Fibroblast of the conjunctiva (primary cell): Measurements from ENCODE around the gene GOLGA6L24.
"Not testable (repeated sequence)": the region's sequence is repeated elsewhere in the genome, so short reads cannot be mapped to it uniquely, and the experiment has no call there.

Source experiments
- DNase-seq: peaks from one replicate; pipeline ENCODE4 v3.0.0-alpha.2; 2010; ENCODE audit warnings: low read depth

The GOLGA6L24 gene

DNA sequence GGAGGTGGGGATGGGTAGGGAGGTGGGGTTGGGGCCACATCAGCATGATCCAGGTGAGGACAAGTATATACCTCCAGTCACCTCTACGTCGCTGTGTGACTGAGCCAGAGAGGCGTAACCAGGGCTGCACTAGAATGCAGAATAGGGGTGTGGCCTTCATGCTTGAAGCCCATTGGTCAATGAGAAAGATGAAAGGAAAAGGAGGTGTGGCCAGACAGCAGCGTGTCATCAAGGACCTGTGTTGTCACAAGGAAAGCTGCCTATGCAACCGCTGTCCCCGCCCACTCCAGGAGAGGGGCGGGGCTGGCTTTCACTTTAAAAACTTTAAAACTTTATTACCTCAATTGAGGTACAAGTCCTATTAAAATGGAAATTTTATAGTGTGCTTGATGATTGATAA is at the start of gene GOLGA6L24:
Gene GOLGA6L24, minus strand, starts transcription at position 101 of the 400 bp plus-strand sequence. Its CDS starts 61 bp downstream, at position 40.
- DNase-seq = not testable (repeated sequence)

GRCh38 chr15:28402774-28403435 is 45.0 kb upstream of the GOLGA6L24 start:
- not testable (repeated sequence) for DNase-seq

- not testable (repeated sequence) for DNase-seq
Measured at GRCh38 chr15:28396022-28396421, 38.1 kb upstream of the GOLGA6L24 start.

DNA sequence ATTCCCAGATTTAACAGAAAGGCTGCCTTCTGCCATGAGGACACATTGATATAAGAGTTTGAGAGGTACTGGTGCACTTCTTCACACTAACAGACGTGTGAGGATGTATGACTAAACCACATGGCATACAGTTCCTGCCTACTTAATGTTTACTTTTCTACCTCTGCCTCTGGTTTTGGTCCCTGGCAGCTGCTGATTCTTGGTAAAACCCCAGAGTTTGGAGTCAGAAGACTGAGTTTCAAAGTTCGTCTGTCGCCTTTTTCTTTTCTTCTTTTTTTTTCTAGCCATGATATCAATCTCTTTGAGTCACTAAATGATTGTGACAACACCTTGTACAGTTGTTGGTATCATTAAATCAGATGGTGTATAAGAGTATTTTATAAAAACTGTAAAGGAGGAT is 22.2 kb upstream of the GOLGA6L24 start:
- not testable (repeated sequence) for DNase-seq

- DNase-seq = not testable (repeated sequence)
Measured at GRCh38 chr15:28378364-28378763, 20.5 kb upstream of the GOLGA6L24 start, which contains the start of gene GOLGA8F. GOLGA8F (plus strand) TSS chr15:28378664; CDS start chr15:28378762, 98 bp downstream.

DNA sequence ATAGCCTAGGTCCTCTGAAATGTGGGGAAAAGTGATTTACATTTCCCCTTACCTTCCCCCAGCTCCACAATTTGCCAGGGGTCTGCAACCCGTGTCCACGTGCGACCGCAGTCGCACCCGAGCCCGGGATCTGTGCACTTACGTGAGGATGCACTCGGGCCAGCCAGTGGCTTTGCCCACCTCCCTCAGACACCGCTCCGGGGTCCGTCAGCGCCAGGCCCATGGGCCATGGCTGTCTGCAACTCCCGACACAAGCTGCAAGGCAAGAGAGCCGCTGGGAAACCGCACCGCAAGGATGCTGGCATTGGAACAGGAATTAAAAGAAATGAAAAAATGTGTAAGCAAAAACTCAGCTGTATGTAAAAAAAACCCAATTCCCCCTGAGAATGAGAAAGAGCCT is 7.6 kb upstream of the GOLGA6L24 start:
- DNase-seq = not testable (repeated sequence)

DNA sequence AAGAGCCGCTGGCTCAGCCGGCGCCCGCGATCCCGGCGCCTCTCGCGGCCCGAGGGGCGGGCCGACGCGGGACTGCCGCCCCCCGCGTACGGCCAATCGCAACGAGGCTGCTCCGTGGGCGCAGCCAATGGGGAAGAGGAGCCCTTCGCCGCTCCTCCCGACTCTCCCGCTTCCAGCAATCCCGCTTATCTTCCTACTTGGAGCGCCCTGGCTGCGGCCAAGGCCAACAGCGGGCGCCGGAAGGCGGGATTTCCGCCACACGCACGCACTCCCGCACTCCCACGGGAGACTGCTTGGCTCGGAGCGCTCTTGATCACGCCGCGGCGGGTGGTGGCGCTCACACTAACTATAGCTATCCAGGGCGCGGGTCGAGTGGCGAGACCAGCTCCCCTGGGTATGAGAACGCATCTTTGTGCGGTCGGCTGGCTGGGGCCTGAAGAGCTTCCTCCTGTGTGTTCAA is 35.7 kb downstream of the GOLGA6L24 start, which contains the start of gene HERC2:
Gene HERC2, minus strand, starts transcription at position 51 of the 460 bp plus-strand sequence. CDS start 746 bp downstream, outside the sequence.
- not testable (repeated sequence) for DNase-seq

- DNase-seq = not testable (repeated sequence)
Measured at GRCh38 chr15:28321358-28322078, 36.4 kb downstream of the GOLGA6L24 start.

DNA sequence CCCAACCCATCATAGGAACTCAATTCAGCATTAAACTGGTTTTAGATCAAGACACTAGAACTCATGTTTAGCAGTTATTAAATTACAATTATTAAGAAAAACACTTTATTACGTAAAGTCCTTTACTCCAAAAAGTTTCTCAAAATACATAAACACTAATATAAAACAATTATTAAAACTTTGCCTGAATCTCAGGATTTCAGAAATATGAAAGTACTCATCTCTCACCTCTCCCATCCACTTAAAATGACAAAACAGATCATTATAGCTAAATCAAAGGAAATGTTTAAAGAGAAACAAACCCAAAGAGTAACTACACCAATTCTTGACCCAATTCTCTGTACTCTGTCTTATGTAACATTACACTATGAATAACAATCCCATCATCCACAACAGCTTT is 38.2 kb downstream of the GOLGA6L24 start:
- DNase-seq = not testable (repeated sequence)

DNA sequence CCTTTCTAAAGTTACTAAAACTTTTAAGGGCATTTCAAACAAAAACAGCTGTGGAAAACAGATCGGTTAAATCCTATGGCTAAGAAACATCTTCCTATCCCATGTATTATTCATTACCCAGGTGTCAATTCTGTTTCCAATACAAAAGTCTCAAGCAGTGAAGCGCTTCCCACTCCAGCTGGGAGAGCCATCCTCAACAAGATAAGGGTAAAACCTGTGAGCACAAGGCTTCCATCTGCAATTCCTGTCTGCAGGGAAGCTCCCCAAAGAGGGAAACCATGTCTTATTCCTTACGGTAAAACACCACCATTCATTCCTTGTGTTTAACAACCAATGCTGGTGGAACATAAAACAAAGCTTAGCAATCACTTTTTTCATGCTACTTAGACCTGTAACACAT is 39.1 kb downstream of the GOLGA6L24 start:
- DNase-seq = not testable (repeated sequence)

GRCh38 chr15:28318122-28318521 is 39.8 kb downstream of the GOLGA6L24 start:
- DNase-seq = not testable (repeated sequence)

- DNase-seq = not testable (repeated sequence)
Measured at GRCh38 chr15:28316958-28317357, 40.9 kb downstream of the GOLGA6L24 start.

DNA sequence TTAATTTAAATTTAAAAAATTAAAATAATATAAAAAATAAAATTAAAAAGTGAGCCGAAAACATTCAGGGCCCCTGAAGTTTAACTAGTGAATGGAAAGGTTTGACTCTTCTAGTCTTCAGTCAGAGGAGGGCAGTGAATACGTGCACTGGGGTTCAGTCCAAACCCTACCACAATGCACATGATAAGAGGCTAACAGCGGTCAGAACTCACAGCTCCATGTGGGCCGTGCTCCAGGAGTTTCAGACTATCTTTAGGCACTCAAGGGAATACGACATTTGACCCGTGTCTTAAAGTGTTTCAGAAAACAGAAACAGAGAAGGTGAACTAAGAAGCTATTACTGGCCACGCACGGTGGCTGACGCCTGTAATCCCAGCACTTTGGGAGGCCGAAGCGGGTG is 47.4 kb downstream of the GOLGA6L24 start:
- not testable (repeated sequence) for DNase-seq

DNA sequence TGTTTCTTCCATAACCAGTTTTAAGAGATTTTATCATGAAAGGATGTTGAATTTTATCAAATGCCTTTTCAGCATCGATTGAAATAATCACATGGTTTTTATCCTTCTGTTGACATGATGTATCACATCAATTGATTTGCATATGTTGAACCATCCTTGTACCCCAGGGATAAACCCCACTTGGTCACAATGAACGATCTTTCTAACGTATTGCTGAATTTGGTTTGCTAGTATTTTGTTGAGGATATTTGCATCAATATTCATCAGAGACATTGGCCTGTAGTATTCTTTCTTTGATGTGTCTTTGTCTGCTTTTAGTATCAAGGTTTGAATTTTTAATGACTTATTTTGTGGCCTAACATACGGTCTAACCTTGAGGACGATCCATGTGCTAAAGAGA is 49.2 kb downstream of the GOLGA6L24 start:
- DNase-seq = not testable (repeated sequence)
